HK-2 (cell line): ENCODE measurements around the gene AAMDC.
"Not testable (repeated sequence)": the region's sequence is repeated elsewhere in the genome, so short reads cannot be mapped to it uniquely, and the experiment has no call there.

Experiments
- DNase-seq: peaks from one replicate; pipeline ENCODE4 v3.0.0-alpha.2; 2018; ENCODE audit not compliant: unreplicated experiment

The AAMDC gene

GRCh38 chr11:77821349-77821851, 456 bp downstream of the AAMDC start:
- DNase-seq: peak; percentile 29

DNA sequence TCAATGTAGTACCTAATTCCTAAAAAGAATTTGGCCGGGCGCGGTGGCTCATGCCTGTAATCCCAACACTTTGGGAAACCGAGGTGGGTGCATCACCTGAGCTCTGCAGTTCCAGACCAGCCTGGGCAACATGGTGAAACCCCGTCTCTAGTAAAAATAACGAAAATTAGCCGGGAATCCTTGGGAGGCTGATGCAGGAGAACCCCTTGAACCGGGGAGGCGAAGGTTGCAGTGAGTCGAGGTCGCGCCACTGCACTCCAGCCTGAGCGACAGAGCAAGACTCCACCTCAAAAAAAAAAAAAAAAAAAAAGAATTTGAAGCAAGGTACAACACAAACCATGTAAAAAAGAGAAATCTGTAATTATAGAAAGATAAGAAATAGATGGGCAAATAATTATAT, 1.2 kb downstream of the AAMDC start:
- DNase-seq: not testable (repeated sequence)

GRCh38 chr11:77823775-77824174, 2.8 kb downstream of the AAMDC start:
- no peak for DNase-seq

- no peak for DNase-seq
Measured at GRCh38 chr11:77828926-77829325, 8.0 kb downstream of the AAMDC start.

- DNase-seq: no peak
Measured at GRCh38 chr11:77833302-77833701, 12.4 kb downstream of the AAMDC start.

- no peak for DNase-seq
Measured at GRCh38 chr11:77842441-77843121, 21.6 kb downstream of the AAMDC start.

DNA sequence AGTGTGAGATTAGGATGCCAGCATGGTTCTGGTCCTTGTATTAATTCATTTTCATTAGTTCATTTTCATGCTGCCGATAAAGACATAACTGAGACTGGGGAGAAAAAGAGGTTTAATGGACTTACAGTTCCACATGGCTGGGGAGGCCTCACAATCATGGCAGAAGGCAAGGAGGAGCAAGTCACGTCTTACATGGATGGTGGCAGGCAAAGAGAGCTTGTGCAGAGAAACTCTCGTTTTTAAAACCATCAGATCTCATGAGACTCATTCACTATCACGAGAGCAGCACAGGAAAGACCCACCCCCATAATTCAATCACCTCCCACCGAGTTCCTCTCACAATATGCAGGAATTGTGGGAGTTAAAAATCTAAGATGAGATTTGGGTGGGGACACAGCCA, 22.8 kb downstream of the AAMDC start:
- DNase-seq: not testable (repeated sequence)

GRCh38 chr11:77851503-77851902, 30.6 kb downstream of the AAMDC start:
- no peak for DNase-seq

DNA sequence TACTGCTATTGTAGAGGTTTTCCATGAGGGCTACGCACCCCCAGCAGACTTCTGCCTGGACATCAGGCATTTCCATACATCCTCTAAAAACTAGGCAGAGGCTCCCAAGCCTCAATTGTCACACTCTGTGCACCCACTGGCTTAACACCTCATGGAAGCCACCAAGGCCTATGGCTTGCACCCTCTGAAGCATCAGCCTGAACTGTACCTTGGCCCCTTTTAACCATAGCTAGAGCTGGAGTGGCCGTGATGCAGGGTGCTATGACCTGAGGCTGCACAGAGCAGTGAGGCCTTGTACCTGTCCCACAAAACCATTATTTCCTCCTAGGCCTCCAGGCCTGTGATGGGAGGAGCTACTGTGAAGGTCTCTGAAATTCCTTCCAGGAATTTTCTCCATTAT, 33.9 kb downstream of the AAMDC start:
- DNase-seq: no peak

- DNase-seq: not testable (repeated sequence)
Measured at GRCh38 chr11:77857906-77858457, 37.0 kb downstream of the AAMDC start.

- not testable (repeated sequence) for DNase-seq
Measured at GRCh38 chr11:77861444-77861843, 40.5 kb downstream of the AAMDC start.

DNA sequence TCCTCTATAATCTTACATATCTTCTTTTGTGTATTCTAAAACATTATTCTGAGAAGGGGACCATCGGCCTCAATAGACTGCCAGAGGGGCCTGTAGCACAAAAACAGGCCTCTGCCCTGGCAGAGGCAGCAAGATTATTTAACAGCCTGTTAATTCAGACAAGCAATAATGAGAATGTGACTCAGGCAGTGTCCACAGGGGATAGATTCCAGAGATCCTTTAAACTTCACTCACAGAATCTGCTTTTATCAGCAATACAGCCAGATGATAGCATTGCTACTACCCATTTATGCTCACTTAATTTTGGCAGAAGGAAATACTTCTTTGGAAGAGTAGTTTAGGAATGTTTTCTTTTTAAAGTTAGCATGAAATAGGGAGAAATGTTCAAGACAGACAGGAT, 44.9 kb downstream of the AAMDC start:
- no peak for DNase-seq

- no peak for DNase-seq
Measured at GRCh38 chr11:77866336-77866735, 45.4 kb downstream of the AAMDC start.

- DNase-seq: no peak
Measured at GRCh38 chr11:77868744-77869143, 47.8 kb downstream of the AAMDC start.

DNA sequence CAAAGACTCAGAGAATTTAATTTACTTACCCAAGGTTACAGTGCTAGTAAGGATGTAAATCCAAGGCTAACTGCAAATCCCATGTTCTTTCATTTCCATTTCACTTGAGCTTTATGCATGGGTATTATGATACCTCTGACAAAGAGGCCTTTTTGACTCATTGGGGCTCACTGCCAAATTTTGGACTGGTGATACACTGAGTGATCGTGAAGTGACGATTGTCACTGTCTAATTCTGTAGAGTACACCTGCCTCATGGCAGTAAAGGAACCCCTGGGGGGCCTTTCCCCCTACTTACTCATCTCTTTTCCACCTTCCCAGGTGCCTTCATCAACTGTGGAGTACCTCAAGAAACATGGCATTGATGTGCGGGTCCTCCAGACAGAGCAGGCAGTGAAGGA, 50.9 kb downstream of the AAMDC start:
- DNase-seq: no peak

DNA sequence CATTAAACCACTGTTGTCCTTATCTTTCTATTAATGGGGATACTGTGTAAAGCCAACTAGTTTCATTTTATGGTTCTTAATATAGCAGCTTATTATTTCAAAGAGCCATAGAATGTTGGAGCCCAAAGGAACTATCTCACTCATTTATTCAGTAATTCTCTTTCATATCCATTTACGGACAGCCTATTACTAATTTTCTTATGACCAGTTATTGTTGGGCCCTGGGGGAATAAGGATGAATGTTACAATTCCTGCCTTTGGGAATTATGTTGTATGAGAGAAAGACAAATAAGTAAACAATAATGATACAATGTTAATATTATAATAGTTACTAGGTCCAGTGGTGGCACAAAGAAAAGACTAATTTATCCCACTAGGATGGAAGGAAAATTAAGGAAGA, 52.4 kb downstream of the AAMDC start:
- no peak for DNase-seq

- no peak for DNase-seq
Measured at GRCh38 chr11:77874206-77874605, 53.3 kb downstream of the AAMDC start.

- DNase-seq: no peak
Measured at GRCh38 chr11:77876045-77876444, 55.1 kb downstream of the AAMDC start.

DNA sequence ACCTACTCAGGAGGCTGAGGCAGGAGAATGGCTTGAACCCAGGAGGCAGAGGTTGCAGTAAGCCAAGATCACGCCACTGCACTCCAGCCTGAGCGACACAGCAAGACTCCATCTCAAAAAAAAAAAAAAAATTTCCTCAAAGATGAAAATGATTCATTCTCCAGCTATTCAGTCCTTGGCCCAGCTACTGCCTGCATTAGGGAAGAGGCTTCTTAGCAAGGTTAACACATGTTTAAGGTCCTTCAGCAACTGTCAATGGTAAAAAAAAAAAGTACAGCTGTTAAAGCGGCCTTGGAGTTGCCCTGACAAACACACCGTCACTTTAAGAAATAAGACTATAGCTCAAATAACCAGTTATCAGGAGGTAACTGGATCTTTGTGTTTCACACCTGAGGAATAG, 57.3 kb downstream of the AAMDC start:
- DNase-seq: peak; percentile 3

GRCh38 chr11:77879218-77879617, 58.3 kb downstream of the AAMDC start:
- no peak for DNase-seq

GRCh38 chr11:77882396-77882795, 61.5 kb downstream of the AAMDC start:
- no peak for DNase-seq

DNA sequence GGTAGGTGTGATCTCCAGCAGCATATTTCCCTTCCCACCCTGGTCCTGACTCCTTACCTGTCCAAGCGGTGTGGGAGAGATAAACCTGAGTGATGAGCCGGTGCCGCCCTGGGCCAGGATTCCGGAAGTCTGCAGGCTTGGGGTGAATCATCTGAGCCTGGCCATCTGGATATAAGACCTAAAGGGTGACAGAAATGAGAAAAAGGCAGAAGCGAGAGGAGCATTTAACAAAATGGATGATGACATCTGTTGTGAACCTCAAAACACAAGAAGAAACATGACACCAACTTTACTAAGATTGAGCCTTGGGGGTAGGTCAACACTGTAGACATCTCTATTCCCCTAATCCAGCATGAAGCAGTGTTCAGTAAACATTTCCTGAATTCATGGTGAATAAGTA, 62.8 kb downstream of the AAMDC start:
- DNase-seq: no peak

DNA sequence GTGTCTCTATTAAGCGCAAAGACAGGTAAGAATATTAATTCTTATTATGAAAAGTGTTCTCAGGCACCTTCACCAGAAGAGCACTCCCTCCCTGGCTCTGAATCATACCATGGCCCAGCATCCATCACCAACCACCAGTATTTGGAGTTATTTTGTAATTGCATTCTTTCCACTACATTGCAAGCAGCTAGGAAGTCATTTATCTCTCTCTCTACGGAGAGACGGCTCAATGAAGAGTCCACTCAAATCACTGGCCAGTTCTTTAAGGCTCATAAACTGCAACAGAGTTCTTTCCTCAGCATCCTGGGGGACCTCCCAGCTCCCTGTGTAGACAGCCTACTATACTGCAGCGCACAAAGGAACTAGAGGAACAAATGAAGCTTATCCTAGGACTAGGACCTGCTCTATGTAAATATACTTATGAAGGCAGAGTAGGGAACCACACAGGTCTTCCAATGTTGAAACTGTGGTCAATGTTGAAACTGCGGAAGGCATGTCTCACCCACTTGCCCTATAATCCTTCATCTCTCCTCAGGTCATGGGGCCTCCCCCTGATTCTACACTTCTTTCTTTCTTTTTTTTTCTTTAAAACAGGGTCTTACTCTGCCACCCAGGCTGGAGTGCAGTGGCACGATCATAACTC, 63.4 kb downstream of the AAMDC start:
- no peak for DNase-seq
